ENCODE measurements around the gene SPRYD7. TPM values are rescaled to one million over a fixed set of nuclear protein-coding genes. Genes with fewer than 3 reads are reported as not detected.
"Not testable (repeated sequence)": the region's sequence is repeated elsewhere in the genome, so short reads cannot be mapped to it uniquely, and the experiment has no call there.

The SPRYD7 gene
- total RNA-seq, 2 donors from 2014 or later, result 0.99 to 3.0 TPM

- not testable (repeated sequence) for ATAC-seq
Measured at GRCh38 chr13:49920969-49921368, 15.2 kb downstream of the SPRYD7 start.

GRCh38 chr13:49918106-49918505 is 18.0 kb downstream of the SPRYD7 start:
- not testable (repeated sequence) for H3K9me3 ChIP-seq (ENCODE audit: control insufficient read depth, low read length, poor library complexity, severe bottlenecking); DNase-seq; H3K4me1 Mint-ChIP-seq; H3K27ac Mint-ChIP-seq; H3K27me3 Mint-ChIP-seq; H3K4me3 Mint-ChIP-seq; ATAC-seq
- peaks cover 12% of the 10 kb centered on the region for H3K36me3 Mint-ChIP-seq (ENCODE audit: low read depth)

More at GRCh38 chr13:49920969-49921368, 15.2 kb downstream of the SPRYD7 start:
- H3K9me3 ChIP-seq (ENCODE audit: control insufficient read depth, low read length, poor library complexity, severe bottlenecking); H3K4me1 Mint-ChIP-seq; H3K4me3 Mint-ChIP-seq; H3K27me3 Mint-ChIP-seq; H3K27ac Mint-ChIP-seq; H3K36me3 Mint-ChIP-seq (ENCODE audit: low read depth); DNase-seq: not testable (repeated sequence)

- Mint-ChIP-seq H3K27ac (no peak overlapping the region), H3K27me3 (no peaks in the 10 kb centered on the region), H3K4me3 (no peak overlapping the region), H3K4me1 (no peaks in the 10 kb centered on the region), H3K36me3 (ENCODE audit: low read depth) (peaks cover 7% of the 10 kb centered on the region)
- no peaks in the 10 kb centered on the region for H3K9me3 ChIP-seq (ENCODE audit: control insufficient read depth, low read length, poor library complexity, severe bottlenecking)
- ATAC-seq, result no peak
- no peak for DNase-seq
Measured at GRCh38 chr13:49914947-49915346, 21.2 kb downstream of the SPRYD7 start.

GRCh38 chr13:49908637-49909036 is 27.5 kb downstream of the SPRYD7 start:
- Mint-ChIP-seq H3K27me3 (no peaks in the 10 kb centered on the region), H3K36me3 (ENCODE audit: low read depth) (no peaks in the 10 kb centered on the region), H3K4me3 (no peak overlapping the region), H3K27ac (no peak overlapping the region), H3K4me1 (no peaks in the 10 kb centered on the region)
- H3K9me3 ChIP-seq (ENCODE audit: control insufficient read depth, low read length, poor library complexity, severe bottlenecking), result no peaks in the 10 kb centered on the region
- DNase-seq, result no peak
- ATAC-seq, result no peak

- Mint-ChIP-seq H3K27me3 (peaks cover 5% of the 10 kb centered on the region), H3K4me3 (no peak overlapping the region), H3K27ac (no peak overlapping the region), H3K36me3 (ENCODE audit: low read depth) (no peaks in the 10 kb centered on the region), H3K4me1 (peaks cover 3% of the 10 kb centered on the region)
- H3K9me3 ChIP-seq (ENCODE audit: control insufficient read depth, low read length, poor library complexity, severe bottlenecking), result no peaks in the 10 kb centered on the region
- ATAC-seq, result no peak
- no peak for DNase-seq
Measured at GRCh38 chr13:49904729-49905456, 31.2 kb downstream of the SPRYD7 start.

GRCh38 chr13:49898792-49899191 is 37.3 kb downstream of the SPRYD7 start:
- Mint-ChIP-seq H3K27ac (no peak overlapping the region), H3K36me3 (ENCODE audit: low read depth) (peaks cover 4% of the 10 kb centered on the region), H3K4me3 (no peak overlapping the region), H3K4me1 (peaks cover 3% of the 10 kb centered on the region), H3K27me3 (peaks cover 10% of the 10 kb centered on the region)
- H3K9me3 ChIP-seq (ENCODE audit: control insufficient read depth, low read length, poor library complexity, severe bottlenecking), result no peaks in the 10 kb centered on the region
- ATAC-seq (no peak), DNase-seq (no peak)

GRCh38 chr13:49897713-49898112 is 38.4 kb downstream of the SPRYD7 start:
- peaks cover 10% of the 10 kb centered on the region for H3K27me3 Mint-ChIP-seq

GRCh38 chr13:49895826-49896225 is 40.3 kb downstream of the SPRYD7 start:
- ATAC-seq, result no peak
- H3K4me1 Mint-ChIP-seq, result no peaks in the 10 kb centered on the region
- no peak overlapping the region for H3K27ac Mint-ChIP-seq
- H3K9me3 ChIP-seq (ENCODE audit: control insufficient read depth, low read length, poor library complexity, severe bottlenecking), result no peaks in the 10 kb centered on the region
- H3K36me3 Mint-ChIP-seq (ENCODE audit: low read depth), result peaks cover 4% of the 10 kb centered on the region
- DNase-seq, result no peak
- no peak overlapping the region for H3K4me3 Mint-ChIP-seq
- H3K27me3 Mint-ChIP-seq, result peaks cover 6% of the 10 kb centered on the region

More at GRCh38 chr13:49897713-49898112, 38.4 kb downstream of the SPRYD7 start:
- Mint-ChIP-seq H3K4me3 (no peak overlapping the region), H3K27ac (no peak overlapping the region), H3K4me1 (peaks cover 3% of the 10 kb centered on the region), H3K36me3 (ENCODE audit: low read depth) (peaks cover 4% of the 10 kb centered on the region)
- ATAC-seq (no peak), DNase-seq (no peak)
- no peaks in the 10 kb centered on the region for H3K9me3 ChIP-seq (ENCODE audit: control insufficient read depth, low read length, poor library complexity, severe bottlenecking)

- ATAC-seq, result no peak
- H3K36me3 Mint-ChIP-seq (ENCODE audit: low read depth), result peaks cover 4% of the 10 kb centered on the region
Measured at GRCh38 chr13:49893591-49893990, 42.5 kb downstream of the SPRYD7 start.

GRCh38 chr13:49890376-49890775 is 45.8 kb downstream of the SPRYD7 start:
- H3K27me3 Mint-ChIP-seq, result no peaks in the 10 kb centered on the region
- H3K9me3 ChIP-seq (ENCODE audit: control insufficient read depth, low read length, poor library complexity, severe bottlenecking), result no peaks in the 10 kb centered on the region
- no peaks in the 10 kb centered on the region for H3K36me3 Mint-ChIP-seq (ENCODE audit: low read depth)
- DNase-seq (no peak), ATAC-seq (no peak)
- H3K4me1 Mint-ChIP-seq, result no peaks in the 10 kb centered on the region
- peak overlapping the region; percentile 51 for H3K27ac Mint-ChIP-seq
- no peak overlapping the region for H3K4me3 Mint-ChIP-seq

More at GRCh38 chr13:49893591-49893990, 42.5 kb downstream of the SPRYD7 start:
- Mint-ChIP-seq H3K4me1 (no peaks in the 10 kb centered on the region), H3K27me3 (peaks cover 5% of the 10 kb centered on the region), H3K27ac (no peak overlapping the region), H3K4me3 (no peak overlapping the region)
- no peak for DNase-seq
- H3K9me3 ChIP-seq (ENCODE audit: control insufficient read depth, low read length, poor library complexity, severe bottlenecking), result no peaks in the 10 kb centered on the region

GRCh38 chr13:49878682-49879081 is 57.5 kb downstream of the SPRYD7 start:
- Mint-ChIP-seq H3K27me3 (peaks cover 4% of the 10 kb centered on the region), H3K36me3 (ENCODE audit: low read depth) (no peaks in the 10 kb centered on the region), H3K27ac (no peak overlapping the region), H3K4me1 (no peaks in the 10 kb centered on the region), H3K4me3 (no peak overlapping the region)
- DNase-seq, result no peak
- H3K9me3 ChIP-seq (ENCODE audit: control insufficient read depth, low read length, poor library complexity, severe bottlenecking), result no peaks in the 10 kb centered on the region
- no peak for ATAC-seq

GRCh38 chr13:49877629-49878218 is 58.4 kb downstream of the SPRYD7 start:
- H3K27me3 Mint-ChIP-seq, result no peaks in the 10 kb centered on the region
- H3K4me3 Mint-ChIP-seq, result no peak overlapping the region
- no peaks in the 10 kb centered on the region for H3K36me3 Mint-ChIP-seq (ENCODE audit: low read depth)
- ATAC-seq, result no peak
- H3K9me3 ChIP-seq (ENCODE audit: control insufficient read depth, low read length, poor library complexity, severe bottlenecking), result no peaks in the 10 kb centered on the region
- DNase-seq, result no peak
- H3K4me1 Mint-ChIP-seq, result no peaks in the 10 kb centered on the region
- H3K27ac Mint-ChIP-seq, result no peak overlapping the region

GRCh38 chr13:49874430-49874829 is 61.7 kb downstream of the SPRYD7 start:
- Mint-ChIP-seq H3K4me3 (no peak overlapping the region), H3K36me3 (ENCODE audit: low read depth) (peaks cover 2% of the 10 kb centered on the region), H3K27me3 (no peaks in the 10 kb centered on the region), H3K4me1 (no peaks in the 10 kb centered on the region), H3K27ac (no peak overlapping the region)
- no peak for DNase-seq
- H3K9me3 ChIP-seq (ENCODE audit: control insufficient read depth, low read length, poor library complexity, severe bottlenecking), result peaks cover 3% of the 10 kb centered on the region
- no peak for ATAC-seq

- Mint-ChIP-seq H3K36me3 (ENCODE audit: low read depth) (peaks cover 4% of the 10 kb centered on the region), H3K27me3 (peaks cover 5% of the 10 kb centered on the region), H3K4me3 (no peak overlapping the region), H3K4me1 (no peaks in the 10 kb centered on the region), H3K27ac (no peak overlapping the region)
- DNase-seq (no peak), ATAC-seq (no peak)
- H3K9me3 ChIP-seq (ENCODE audit: control insufficient read depth, low read length, poor library complexity, severe bottlenecking), result peaks cover 3% of the 10 kb centered on the region
Measured at GRCh38 chr13:49869519-49869918, 66.6 kb downstream of the SPRYD7 start.
